Osteoblast (primary cell): ENCODE measurements around the gene DGKD. TPM values are rescaled to one million over a fixed set of nuclear protein-coding genes. Genes with fewer than 3 reads are reported as not detected.

Experiments
- DNase-seq: peaks from one replicate; pipeline ENCODE4 v3.0.0; 2011; ENCODE audit warnings: low spot score, mixed read lengths; ENCODE audit not compliant: insufficient read length; ENCODE audit errors: missing footprints
- H2AFZ ChIP-seq: 2 replicates; pipeline ENCODE4 v1.6.0; 2011; ENCODE audit warnings: mild to moderate bottlenecking, low read length
- H3K27ac ChIP-seq: 2 replicates; pipeline ENCODE4 v1.5.1; 2011; ENCODE audit warnings: mild to moderate bottlenecking, low read depth, low read length, moderate library complexity
- H3K27me3 ChIP-seq: 2 replicates; pipeline ENCODE4 v1.6.0; 2012; ENCODE audit warnings: mild to moderate bottlenecking, control low read depth, inconsistent platforms, low read length, moderate library complexity; ENCODE audit not compliant: insufficient read depth
- H3K36me3 ChIP-seq: 2 replicates; pipeline ENCODE4 v1.5.1; 2011; ENCODE audit warnings: mild to moderate bottlenecking, low read length, control low read depth, moderate library complexity; ENCODE audit not compliant: insufficient read depth
- H3K4me1 ChIP-seq: 2 replicates; pipeline ENCODE4 v1.5.1; 2011; ENCODE audit warnings: mild to moderate bottlenecking, low read length, control low read depth, moderate library complexity; ENCODE audit not compliant: insufficient read depth
- H3K4me2 ChIP-seq: 2 replicates; pipeline ENCODE4 v1.6.0; 2011; ENCODE audit warnings: mild to moderate bottlenecking, low read length; ENCODE audit not compliant: insufficient read depth
- H3K4me3 ChIP-seq: fragments of 200-600 bp; sonication (generic); 3 replicates; pipeline ENCODE4 v1.5.1; 2012; ENCODE audit warnings: mild to moderate bottlenecking, low read length, inconsistent platforms; ENCODE audit not compliant: insufficient read depth
- H3K79me2 ChIP-seq: 2 replicates; pipeline ENCODE4 v1.6.0; 2012; ENCODE audit warnings: mild to moderate bottlenecking, low read length, control low read depth, inconsistent platforms; ENCODE audit not compliant: insufficient read depth
- H3K9me3 ChIP-seq: 2 replicates; pipeline ENCODE4 v1.5.1; 2011; ENCODE audit warnings: low read depth, low read length, control low read depth
- H4K20me1 ChIP-seq: 2 replicates; pipeline ENCODE4 v1.6.0; 2012; ENCODE audit warnings: mild to moderate bottlenecking, low read length, control low read depth; ENCODE audit not compliant: insufficient read depth
- total RNA-seq: library from RNA; depleted of rRNA; stranded (reverse); fragments of >200 nt; gene quantifications from 2 replicates; pipeline ENCODE4 v1.2.3, GENCODE V29; 2012
- TF ChIP-seq, protein P1 (sequence below): IDR thresholded peaks from 2 replicates; pipeline ENCODE4 v1.5.1; 2011; ENCODE audit warnings: mild to moderate bottlenecking, low read depth, low read length, moderate library complexity; ENCODE audit errors: extremely low read depth

DGKD gene
- total RNA-seq, 1 donor: 6.5 TPM

GRCh38 chr2:233430651-233431050 lies 76.4 kb downstream of the DGKD start:
- peaks cover 20% of the 10 kb centered on the region for H3K4me1 ChIP-seq
- no peaks in the 10 kb centered on the region for H4K20me1 ChIP-seq
- peaks cover 2% of the 10 kb centered on the region for H3K79me2 ChIP-seq
- no peak for DNase-seq
- peak overlapping the region; percentile 58 for H3K27ac ChIP-seq
- TF ChIP-seq, protein P1, sequence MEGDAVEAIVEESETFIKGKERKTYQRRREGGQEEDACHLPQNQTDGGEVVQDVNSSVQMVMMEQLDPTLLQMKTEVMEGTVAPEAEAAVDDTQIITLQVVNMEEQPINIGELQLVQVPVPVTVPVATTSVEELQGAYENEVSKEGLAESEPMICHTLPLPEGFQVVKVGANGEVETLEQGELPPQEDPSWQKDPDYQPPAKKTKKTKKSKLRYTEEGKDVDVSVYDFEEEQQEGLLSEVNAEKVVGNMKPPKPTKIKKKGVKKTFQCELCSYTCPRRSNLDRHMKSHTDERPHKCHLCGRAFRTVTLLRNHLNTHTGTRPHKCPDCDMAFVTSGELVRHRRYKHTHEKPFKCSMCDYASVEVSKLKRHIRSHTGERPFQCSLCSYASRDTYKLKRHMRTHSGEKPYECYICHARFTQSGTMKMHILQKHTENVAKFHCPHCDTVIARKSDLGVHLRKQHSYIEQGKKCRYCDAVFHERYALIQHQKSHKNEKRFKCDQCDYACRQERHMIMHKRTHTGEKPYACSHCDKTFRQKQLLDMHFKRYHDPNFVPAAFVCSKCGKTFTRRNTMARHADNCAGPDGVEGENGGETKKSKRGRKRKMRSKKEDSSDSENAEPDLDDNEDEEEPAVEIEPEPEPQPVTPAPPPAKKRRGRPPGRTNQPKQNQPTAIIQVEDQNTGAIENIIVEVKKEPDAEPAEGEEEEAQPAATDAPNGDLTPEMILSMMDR: no peak
- no peak overlapping the region for H3K4me2 ChIP-seq
- no peaks in the 10 kb centered on the region for H3K27me3 ChIP-seq
- no peak overlapping the region for H3K4me3 ChIP-seq
- no peak overlapping the region for H2AFZ ChIP-seq
- peaks cover 2% of the 10 kb centered on the region for H3K9me3 ChIP-seq
- no peaks in the 10 kb centered on the region for H3K36me3 ChIP-seq

DNA sequence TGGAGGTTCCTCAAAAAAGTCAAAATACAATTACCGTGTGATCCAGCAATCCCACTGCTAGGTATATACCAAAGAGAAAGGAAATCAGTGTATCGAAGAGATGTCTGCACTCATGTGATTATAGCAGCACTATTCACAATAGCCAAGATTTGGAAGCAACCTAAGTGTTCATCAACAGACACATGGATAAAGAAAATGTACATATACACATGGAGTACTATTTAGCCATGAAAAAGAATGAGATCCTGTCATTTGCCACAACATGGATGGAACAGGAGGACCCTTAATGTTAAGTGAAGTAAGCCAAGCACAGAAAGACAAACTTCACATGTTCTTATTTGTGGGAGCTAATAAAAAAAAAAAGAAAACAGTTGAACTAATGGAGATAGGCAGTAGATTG lies 78.7 kb downstream of the DGKD start:
- TF ChIP-seq, protein P1: no peak
- Histone ChIP-seq H3K4me3 (no peak overlapping the region), H3K27ac (no peak overlapping the region), H3K4me1 (peaks cover 20% of the 10 kb centered on the region), H3K36me3 (no peaks in the 10 kb centered on the region), H2AFZ (no peak overlapping the region), H4K20me1 (peaks cover 3% of the 10 kb centered on the region), H3K9me3 (no peaks in the 10 kb centered on the region), H3K4me2 (no peak overlapping the region), H3K27me3 (no peaks in the 10 kb centered on the region), H3K79me2 (peaks cover under 1% of the 10 kb centered on the region)
- no peak for DNase-seq

- H3K27ac ChIP-seq: no peak overlapping the region
- no peak for DNase-seq
- no peak overlapping the region for H3K4me2 ChIP-seq
- no peak overlapping the region for H2AFZ ChIP-seq
- peaks cover 3% of the 10 kb centered on the region for H3K36me3 ChIP-seq
- TF ChIP-seq, protein P1: no peak
- no peak overlapping the region for H3K4me3 ChIP-seq
- no peaks in the 10 kb centered on the region for H3K27me3 ChIP-seq
- peaks cover 3% of the 10 kb centered on the region for H4K20me1 ChIP-seq
- H3K4me1 ChIP-seq: peaks cover 20% of the 10 kb centered on the region
- no peaks in the 10 kb centered on the region for H3K79me2 ChIP-seq
- no peaks in the 10 kb centered on the region for H3K9me3 ChIP-seq
These were observed 79.5 kb downstream of the DGKD start for GRCh38 chr2:233433794-233434193.

GRCh38 chr2:233434666-233435330 lies 80.5 kb downstream of the DGKD start:
- no peak overlapping the region for H3K4me2 ChIP-seq
- peaks cover 10% of the 10 kb centered on the region for H3K4me1 ChIP-seq
- H3K9me3 ChIP-seq: no peaks in the 10 kb centered on the region
- H2AFZ ChIP-seq: no peak overlapping the region
- H3K36me3 ChIP-seq: peaks cover 3% of the 10 kb centered on the region
- peaks cover 3% of the 10 kb centered on the region for H4K20me1 ChIP-seq
- H3K27me3 ChIP-seq: no peaks in the 10 kb centered on the region
- H3K27ac ChIP-seq: no peak overlapping the region
- no peak for DNase-seq
- TF ChIP-seq, protein P1: no peak
- H3K4me3 ChIP-seq: no peak overlapping the region
- H3K79me2 ChIP-seq: no peaks in the 10 kb centered on the region
